ENCODE measurements around the gene KYAT1. TPM values are rescaled to one million over a fixed set of nuclear protein-coding genes. Genes with fewer than 3 reads are reported as not detected.

KYAT1 gene
- polyA plus RNA-seq, 1 donor, result 4.5 TPM

DNA sequence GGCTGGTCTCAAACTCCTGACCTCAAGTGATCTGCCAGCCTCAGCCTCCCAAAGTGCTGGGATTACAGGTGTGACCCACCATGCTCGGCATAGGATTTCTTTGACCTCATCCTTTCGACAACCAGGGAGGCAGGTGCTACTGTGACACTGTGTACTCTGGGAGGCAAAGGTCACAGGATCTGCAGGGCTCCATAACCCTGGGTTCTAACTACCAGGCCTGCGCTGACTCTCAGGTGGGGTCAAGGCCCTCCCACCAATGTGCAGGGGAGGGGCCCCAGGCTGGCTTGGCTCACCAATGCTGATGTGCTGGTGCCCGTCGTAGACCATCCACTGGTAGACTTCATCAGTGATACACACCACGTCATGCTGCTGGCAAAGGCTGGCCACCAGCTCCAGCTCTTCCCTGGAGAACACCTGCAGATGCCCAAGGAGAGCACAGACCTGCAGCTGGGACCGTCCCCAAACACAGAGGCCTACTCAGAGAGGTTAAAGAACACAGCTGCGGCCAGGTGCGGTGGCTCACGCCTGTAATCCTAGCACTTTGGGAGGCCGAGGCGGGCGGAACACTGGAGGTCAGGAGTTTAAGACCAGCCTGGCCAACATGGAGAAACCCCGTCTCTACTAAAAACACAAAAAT is 45.1 kb downstream of the KYAT1 start:
- DNase-seq, result no peak

DNA sequence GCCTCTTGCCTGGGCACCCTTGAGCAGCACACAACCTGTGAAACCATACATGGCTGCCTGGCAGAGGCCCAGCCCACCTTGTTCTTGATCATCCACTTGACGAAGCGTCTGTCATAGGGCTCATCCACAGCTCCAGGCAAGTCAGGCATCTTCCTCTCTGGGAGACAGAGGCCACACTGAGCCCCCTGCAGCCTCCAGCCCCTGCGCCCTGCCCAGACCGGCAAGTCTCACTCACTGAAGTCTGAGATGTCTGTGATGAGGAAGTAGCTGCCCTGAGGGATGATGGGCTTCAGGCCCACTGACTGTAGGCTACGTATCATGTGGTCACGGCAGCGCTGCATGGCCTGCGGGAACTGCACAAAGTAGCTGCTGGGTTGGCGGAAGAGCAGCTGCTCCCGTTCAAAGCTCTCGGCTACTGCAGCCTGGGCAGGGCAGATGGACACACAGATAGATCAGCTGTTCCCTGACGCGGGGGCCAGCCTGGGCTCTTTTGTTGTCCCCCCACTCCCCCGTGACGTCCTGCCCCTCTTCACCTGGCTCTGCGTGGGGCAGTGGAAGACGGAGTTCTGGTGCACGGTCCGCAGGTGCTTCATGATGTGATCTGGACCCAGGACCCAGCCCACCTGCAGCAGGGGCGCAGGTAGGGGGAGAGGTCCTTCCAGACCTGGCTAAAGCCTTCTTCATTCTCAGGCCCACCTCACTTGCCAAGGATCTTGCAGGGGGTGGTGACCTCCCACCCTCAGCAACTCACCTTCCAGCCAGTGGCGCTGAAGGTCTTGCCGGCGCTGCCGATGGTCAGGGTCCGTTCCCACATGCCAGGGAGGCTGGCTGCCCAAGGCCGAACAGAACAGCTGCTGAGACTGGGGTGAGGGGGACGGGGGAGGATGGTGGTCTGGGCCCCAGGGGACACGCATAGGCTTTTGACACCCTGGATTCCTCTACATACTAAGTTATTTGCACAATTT is 46.2 kb downstream of the KYAT1 start:
- no peak for DNase-seq

DNA sequence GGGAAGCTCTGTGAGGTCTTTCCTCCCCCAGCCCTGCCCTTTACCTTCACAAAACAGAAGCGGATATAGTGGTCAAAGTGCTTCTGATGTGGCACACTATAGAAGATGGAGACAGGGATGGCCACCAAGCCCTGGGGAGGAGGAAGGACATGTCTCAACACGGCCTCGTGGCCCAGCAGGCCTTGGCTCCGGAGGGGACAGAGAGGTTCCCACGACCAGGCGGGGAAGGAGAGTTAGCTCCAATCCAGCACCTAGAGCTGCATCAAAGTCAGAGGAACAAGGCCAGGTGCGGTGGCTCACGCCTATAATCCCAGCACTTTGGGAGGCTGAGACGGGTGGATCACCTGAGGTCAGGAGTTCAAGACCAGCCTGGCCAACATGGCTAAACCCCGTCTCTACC is 48.1 kb downstream of the KYAT1 start:
- no peak for DNase-seq

DNA sequence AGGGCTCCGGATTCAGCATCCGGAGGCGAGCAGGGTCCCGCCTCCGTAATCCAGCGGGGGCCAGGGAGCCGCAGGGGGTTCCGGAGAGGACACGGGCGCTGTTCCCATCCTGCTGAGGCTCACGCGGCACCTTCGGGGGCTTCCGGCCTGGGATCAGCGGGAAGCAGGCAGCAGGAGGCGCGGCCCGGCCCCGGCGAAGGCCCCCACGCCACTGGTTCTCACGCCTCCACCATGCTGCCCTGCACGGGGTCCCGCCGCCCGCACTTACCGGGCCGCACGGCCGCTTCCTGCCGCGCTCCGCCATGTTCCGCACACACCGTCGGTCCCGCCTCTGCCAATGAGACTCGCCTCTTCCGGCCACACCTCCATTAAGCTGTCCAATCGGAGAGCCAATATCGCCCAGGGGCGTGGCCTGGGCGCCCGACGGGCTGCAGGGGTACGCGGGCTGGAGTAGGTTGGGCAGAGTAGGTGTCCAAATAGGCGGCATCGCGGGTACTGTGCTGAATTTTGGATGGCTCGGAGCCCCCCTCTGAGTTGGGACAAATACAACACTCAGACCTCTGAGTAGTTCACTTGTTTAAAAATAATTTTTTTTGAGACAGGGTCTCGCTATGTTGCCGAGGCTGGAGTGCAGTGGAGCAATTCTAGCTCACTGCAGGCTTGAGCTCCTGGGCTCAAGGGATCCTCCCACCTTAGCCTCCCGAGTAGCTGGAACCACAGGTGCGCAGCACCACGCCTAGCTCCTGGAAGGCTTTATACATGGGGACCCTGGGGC is 52.1 kb downstream of the KYAT1 start, which contains the start of gene SPOUT1:
Gene SPOUT1, minus strand, starts transcription at position 318 of the 775 bp plus-strand sequence. Its CDS starts 14 bp downstream, at position 304.
- peak; percentile 95 for DNase-seq

DNA sequence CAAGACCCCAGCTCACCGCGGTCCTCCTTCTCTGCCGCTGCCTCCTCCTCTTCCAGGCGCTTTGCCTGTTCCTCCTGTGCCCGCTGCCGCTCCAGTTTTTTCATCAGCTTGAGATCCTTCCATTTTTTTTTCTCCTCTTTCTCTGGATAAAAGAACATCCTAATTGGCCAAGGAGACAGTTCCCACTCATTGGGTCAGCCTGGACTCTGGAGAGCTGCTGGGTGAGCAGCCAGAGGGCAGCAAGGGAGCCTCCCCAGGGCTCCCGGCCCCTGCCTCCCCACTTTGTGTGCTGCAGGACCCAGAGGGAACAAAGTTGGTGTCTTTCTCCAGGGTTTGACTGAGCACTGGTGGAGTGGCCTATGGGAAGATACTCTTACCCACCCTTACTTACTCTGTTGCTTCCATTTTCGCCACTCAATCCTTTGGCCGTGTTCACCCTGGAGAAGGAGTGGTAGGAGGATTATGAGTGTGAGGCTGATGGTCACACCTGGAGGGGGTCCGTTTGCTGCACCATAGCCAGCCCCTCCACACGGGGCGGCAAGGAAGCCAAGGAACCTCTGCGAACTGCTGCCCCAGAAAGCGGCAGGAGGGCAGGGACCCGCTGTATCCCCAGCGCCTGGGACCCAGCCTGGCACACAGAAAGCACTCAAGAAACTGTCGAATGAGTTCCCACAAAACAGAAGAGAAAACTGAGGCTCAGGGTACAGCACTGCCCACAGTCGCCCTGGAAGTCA is 52.9 kb downstream of the KYAT1 start:
- no peak for DNase-seq

DNA sequence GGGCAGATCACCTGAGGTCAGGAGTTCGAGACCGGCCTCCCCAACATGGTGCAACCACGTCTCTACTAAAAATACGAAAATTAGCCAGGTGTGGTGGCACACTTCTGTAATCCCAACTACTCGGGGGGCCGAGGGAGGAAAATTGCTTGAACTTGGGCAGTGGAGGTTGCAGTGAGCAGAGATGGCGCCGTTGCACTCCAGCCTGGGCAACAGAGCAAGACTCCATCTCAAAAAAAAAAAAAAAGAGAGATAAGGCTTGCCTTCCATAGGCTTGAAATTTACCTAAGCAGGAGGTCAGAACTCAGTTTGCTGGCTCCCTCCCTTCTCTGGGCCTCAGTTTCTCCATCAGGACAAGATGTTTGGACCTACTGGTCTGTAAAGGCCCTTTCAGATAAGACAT is 53.5 kb downstream of the KYAT1 start:
- no peak for DNase-seq

DNA sequence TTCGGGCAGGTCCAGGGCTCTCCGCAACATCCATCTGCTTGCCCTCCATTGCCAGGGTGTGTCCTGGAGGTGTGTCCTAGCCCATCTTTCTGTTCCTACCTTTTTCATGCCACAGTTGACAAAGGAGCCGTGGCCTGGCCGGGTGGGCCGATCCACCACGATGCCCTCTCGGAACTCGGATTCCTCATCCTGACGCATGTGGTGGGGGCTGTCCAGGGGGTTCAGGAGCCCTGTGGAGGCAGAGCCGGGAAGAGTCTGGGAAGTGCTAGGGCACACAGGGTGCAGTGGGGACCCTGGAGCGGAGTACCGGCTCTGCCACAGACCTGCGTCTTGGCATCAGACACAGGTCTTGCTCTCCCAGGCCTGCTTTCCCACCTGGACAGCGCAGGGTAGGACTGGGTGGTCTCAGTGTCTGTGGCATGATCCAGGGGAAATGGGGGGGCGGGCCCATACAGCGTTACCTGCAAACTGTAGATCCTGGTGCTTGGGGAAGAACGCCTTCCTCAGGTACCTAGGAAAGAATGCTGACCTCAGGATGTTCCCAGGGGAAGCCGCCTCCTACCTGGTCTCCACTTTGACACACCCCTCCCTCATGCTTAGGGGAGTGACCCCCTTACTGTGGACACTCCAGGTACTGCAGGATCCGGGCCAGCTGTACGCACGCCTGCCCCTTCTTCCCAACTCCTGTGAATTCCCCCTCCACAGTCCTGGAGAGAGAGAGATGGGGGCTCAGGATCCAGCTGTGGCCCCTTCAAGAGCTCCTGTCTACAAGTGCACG is 55.6 kb downstream of the KYAT1 start:
- no peak for DNase-seq

DNA sequence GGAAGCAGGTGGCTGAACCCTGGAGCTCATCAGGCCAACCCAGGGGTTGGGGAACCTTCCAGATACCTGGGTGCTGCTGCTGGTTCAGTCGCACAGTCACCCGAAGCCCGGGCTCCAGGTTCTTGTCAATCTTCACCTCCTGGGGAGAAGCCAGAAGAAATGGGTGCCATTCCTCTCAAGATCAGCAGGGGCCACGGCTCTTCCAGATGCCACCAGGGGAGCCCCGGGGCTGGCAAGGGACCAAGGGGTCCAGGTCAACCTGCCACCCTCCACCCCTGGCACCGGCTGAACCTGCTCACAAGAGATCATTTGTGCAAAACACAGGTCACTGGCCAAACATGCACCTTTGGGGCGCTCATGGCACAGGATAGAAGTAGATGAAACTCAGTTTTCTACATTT is 56.8 kb downstream of the KYAT1 start:
- no peak for DNase-seq

DNA sequence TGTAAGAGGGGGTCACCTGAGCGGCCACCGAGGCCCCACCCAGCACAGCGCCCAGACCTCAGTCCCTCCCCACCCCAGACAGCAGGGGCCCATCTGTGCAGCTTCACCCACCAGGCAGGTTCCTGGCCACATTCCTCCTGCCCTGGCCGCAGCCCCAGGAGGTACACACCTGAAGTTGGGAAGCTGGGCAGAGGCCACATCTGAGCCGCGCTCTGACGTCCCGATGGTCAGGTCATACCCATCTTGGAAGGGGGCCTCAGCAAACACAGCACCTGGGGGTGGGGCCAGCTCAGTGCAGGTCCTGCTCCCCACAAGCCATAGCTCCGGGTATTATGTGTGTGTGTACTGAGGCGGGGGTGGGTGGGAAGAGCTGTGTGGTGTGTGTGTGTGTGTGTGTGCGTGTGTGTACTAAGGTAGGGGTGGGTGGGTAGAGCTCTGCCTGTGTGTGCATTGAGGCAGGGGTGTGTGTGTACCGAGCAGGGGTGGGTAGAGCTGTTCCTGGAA is 57.8 kb downstream of the KYAT1 start:
- DNase-seq, result no peak

DNA sequence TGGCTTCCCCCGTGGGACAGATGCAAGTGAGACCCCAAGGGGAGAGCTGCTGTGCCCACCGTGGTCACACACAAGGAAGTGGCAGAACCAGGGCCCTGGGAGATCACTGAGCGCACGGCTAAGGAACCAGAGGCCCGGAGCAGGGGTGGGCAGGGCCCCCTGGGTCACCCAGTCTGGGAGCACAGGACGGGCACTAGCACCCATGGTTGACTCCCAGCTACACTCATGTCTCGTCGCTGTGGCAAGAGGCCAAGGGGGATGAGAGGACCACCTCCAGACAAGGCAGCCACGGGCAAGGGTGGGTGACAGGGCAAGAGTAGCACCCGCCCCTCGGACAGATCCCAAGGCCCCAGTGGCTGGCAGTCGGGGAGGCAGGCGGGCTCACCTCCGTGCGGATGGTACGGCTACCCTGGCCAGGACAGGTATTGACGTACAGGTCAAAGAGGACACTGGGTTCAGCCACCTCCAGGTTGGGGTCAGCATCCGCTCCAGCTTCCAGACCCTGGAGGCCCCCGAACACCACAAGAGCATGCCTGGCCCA is 58.3 kb downstream of the KYAT1 start:
- no peak for DNase-seq

DNA sequence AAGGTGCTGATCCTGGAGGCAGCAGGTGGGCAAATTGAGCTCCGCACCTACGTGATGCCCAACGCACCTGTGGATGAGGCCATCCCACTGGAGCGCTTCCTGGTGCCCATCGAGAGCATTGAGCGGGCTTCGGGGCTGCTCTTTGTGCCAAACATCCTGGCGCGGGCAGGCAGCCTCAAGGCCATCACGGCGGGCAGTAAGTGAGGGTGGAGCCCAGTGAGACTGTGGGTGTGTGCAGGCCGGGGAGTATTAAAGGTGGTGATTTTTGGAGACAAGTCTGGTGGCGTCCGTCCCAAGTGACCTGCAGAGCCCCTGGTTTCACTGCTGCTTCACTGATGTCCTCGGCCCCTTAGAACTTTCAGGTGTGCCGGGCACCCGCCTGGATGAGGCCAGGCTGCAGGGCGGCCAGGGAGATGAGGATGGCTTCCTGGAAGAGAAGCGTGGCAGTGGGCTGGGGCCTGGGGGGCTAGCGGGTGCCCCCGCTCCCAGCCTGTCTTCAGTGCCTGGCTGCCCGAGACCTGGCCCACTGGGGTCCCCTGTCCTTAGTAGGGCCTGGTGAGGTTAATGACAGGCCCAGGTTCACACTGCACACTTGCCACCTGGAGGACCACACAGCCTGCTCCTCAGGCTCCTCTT is 59.2 kb downstream of the KYAT1 start:
- no peak for DNase-seq

DNA sequence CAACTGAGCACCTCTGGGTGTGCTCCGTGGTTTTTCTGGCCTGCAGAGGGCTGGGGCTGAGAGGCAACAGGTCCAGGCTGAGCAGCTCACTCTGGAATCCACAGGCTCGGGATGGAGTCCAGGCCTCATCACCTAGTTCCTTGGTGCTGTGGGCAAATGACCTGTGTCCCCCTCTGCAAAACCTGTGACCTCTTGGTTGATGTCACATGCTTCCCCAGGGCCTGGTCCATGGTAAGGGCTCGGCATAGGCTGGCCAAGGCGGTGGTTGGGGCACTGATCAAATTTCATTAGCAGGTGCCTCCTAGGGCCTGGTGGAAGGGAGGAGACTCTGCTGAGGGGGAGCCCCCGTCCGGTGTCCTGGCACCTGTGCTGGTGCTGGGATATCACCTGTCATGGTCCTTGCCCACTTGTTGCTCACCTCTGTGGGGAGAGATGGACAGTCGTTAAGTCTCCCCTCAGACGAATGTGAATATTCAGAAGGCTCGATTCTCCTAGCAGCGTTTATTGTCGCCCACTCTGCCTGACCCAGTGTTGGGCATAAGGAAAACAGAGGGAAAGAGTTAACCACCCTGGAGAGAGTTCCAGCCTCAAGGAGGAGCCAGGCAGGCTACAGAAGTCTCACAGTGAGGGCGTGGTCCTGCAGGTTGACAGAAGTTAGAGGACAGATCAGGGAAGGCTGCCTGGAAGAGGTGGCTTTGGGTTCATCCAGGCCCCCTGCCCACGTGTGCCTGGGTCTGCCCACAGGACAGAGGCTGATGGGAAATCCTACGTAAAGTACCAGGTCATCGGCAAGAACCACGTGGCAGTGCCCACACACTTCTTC is 60.0 kb downstream of the KYAT1 start:
- DNase-seq, result no peak

DNA sequence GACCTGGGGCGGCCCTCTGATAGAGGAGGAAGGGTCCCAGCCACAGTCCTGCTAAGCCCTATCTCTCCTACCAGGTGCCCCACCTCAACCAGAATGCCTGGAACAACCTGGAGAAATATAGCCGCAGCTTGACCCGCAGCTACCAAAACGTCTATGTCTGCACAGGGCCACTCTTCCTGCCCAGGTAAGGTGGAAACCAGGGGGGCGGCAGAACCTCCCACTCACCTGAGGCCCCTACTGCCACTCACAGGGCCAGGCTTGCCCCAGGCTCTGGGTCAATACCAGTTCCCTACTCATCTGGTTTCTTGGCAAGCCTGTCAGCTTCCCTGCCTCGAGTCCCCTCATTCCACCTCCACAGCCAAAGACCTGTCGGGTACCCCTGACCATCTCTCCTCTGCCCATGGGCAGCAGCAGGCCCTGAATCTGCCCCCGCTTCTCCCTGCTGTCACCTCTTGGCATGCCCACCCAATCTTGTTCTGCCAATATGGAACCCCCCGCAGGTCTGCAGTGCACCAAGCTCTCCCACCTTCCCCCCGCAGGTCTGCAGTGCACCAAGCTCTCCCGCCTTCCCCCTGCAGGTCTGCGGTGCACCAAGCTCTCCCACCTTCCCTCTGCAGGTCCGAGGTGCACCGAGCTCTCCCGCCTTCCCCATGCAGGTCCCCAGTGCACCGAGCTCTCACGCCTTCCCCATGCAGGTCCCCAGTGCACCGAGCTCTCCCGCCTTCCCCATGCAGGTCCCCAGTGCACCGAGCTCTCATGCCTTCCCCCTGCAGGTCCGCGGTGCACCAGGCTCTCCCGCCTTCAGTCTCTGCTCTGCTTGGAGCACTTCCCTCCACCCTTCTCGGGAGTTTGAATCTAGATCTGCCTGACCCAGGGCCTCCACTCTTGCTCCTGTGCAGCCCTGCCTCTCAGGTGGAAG is 60.8 kb downstream of the KYAT1 start:
- DNase-seq, result no peak

DNA sequence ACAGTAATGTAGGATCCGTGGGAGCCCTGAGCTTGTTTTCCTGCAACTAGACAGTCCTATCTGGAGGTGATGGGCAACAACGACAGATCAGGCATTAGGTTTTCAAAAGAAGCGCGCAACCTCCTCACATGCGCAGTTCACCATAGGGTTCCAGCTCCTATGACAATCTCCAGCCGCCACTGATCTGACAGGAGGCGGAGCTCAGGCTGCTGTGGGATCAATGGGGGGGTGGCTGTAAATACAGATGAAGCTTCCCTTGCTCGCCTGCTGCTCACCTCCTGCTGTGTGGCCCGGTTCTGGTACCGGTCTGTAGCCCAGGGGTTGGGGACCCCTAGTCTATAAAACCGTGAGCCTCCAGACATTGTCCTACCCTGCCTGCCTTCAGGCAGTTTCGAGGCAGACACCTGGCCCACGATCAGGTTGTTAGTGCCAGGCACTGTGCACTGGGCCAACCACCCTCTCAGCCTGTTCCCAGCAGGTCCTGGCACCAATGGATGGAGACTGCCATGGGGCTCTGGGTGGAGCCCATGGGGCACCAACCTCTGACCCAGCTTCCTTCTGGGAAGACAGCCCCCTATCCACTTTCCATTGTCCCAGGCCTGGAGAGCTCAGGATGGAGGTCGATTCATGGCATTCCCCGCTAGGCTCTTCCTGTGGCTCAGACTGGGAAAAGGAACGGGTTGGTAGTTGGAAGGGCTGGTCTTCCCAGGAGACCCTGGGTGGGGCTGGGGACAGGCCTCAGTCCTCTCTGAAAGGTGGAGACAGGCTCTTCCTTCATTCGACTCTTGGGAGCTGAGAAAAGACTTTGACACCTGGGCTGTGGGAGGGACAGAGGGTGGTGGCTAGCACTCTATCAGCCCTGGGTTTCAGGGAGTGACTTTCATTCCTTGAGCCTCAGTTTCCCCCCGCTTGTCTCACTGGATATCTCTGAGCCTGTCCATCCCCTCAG is 61.8 kb downstream of the KYAT1 start:
- DNase-seq, result no peak

DNA sequence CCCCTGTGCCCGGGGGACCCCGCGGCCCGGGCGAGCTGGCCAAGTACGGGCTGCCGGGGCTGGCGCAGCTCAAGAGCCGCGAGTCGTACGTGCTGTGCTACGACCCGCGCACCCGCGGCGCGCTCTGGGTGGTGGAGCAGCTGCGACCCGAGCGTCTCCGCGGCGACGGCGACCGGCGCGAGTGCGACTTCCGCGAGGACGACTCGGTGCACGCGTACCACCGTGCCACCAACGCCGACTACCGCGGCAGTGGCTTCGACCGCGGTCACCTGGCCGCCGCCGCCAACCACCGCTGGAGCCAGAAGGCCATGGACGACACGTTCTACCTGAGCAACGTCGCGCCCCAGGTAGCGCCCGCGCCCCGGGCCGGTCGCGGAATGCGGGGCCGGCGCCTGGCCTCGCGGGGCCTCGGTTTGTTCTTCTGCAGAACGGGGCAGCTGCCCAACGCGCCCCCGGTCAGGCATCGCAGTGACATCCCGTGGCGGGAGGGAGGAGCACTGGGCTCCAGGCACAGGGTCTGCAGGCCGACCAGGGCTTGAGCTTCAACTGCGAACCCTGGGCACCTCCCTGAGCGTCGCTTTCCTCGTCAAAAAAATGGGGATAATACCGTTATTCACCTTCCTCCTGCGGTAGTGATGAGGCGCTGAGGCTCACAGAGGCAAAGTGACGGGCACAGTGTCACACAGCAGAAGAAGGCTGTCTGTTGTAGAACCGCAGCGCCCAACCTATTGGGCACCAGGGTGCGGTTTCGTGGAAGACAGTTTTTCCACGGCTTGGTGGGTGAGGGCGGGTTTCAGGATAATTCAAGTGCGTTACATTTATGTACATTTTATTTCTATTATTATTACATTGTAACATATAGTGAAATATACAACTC is 62.7 kb downstream of the KYAT1 start:
- DNase-seq, result no peak
